AG10803 (cell line): Measurements from ENCODE around the gene ARG2.

Experiments
- DNase-seq: peaks from one replicate; pipeline ENCODE4 v3.0.0; 2010; ENCODE audit warnings: low read depth
- H3K4me3 ChIP-seq: 2 replicates; pipeline ENCODE4 v1.5.1; 2011; ENCODE audit warnings: mild to moderate bottlenecking, low read length, control low read depth
- TF ChIP-seq, protein P1 (sequence below): conservative IDR thresholded peaks from 2 replicates; pipeline ENCODE4 v1.5.1; 2011; ENCODE audit warnings: mild to moderate bottlenecking, low read length, control low read depth, inconsistent platforms

Gene ARG2

DNA sequence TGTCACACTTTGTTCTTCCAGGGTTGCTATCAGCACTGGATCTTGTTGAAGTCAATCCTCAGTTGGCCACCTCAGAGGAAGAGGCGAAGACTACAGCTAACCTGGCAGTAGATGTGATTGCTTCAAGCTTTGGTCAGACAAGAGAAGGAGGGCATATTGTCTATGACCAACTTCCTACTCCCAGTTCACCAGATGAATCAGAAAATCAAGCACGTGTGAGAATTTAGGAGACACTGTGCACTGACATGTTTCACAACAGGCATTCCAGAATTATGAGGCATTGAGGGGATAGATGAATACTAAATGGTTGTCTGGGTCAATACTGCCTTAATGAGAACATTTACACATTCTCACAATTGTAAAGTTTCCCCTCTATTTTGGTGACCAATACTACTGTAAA is 31.0 kb downstream of the ARG2 start:
- H3K4me3 ChIP-seq: no peak overlapping the region
- peak; percentile 88 for DNase-seq
- TF ChIP-seq, protein P1, sequence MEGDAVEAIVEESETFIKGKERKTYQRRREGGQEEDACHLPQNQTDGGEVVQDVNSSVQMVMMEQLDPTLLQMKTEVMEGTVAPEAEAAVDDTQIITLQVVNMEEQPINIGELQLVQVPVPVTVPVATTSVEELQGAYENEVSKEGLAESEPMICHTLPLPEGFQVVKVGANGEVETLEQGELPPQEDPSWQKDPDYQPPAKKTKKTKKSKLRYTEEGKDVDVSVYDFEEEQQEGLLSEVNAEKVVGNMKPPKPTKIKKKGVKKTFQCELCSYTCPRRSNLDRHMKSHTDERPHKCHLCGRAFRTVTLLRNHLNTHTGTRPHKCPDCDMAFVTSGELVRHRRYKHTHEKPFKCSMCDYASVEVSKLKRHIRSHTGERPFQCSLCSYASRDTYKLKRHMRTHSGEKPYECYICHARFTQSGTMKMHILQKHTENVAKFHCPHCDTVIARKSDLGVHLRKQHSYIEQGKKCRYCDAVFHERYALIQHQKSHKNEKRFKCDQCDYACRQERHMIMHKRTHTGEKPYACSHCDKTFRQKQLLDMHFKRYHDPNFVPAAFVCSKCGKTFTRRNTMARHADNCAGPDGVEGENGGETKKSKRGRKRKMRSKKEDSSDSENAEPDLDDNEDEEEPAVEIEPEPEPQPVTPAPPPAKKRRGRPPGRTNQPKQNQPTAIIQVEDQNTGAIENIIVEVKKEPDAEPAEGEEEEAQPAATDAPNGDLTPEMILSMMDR: no peak

GRCh38 chr14:67652189-67652588 is 32.5 kb downstream of the ARG2 start:
- no peak overlapping the region for H3K4me3 ChIP-seq
- no peak for DNase-seq
- TF ChIP-seq, protein P1: no peak

- no peak overlapping the region for H3K4me3 ChIP-seq
- TF ChIP-seq, protein P1: no peak
- peak; percentile 89 for DNase-seq
Measured at GRCh38 chr14:67653651-67654280, 34.0 kb downstream of the ARG2 start.

DNA sequence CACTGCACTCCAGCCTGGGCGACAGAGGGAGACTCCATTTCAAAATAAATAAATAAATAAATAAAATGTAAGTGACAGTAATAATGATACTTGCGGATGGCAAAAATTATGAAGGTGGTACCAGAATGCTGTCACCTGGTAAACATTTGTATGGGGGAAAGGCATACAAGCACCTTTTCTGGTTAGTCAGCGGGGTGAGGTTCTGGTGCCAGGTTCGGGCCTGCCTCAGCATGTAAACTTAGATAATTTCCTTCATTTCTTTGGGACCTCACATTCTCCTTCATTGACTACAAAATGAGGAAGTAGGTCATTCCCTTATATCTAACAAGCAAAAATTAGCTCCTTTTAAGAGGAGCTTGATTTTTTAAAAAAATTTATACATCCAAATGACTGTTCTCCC is 43.9 kb downstream of the ARG2 start:
- no peak for DNase-seq
- no peak overlapping the region for H3K4me3 ChIP-seq
- TF ChIP-seq, protein P1: no peak

GRCh38 chr14:67665868-67666267 is 46.1 kb downstream of the ARG2 start:
- TF ChIP-seq, protein P1: no peak
- H3K4me3 ChIP-seq: no peak overlapping the region
- DNase-seq: peak; percentile 76

DNA sequence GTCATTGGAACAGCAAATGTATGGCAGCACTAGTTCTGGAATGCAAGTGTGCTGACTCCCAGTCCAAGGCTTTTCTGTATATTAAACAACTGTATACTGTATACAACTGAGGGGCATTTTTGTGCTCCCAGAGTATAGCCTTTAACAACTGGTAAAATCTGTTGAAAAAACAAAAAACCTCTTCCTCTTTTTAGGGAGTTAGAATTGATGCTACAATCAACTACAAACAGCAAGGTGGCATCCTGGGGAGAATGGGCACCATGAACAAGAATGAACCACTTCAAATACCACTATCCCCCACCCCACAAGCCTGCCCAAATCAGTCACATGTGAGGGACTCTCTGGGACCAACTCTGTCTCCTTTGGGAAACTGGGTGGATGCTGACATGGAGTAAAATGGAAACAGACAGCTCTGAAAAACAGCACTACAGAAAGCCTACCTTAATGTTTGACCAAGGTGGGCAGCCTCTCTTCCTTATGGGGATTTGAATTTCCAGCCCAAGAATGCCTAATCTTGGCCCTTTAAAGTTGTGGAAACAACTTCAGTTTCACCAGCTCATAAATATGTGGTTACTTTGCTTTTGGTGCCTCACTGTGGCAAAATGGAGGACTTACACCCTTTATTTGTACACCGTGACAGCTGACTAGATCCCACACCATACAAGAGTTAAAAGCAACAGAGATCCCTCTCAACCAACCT is 47.2 kb downstream of the ARG2 start:
- H3K4me3 ChIP-seq: no peak overlapping the region
- TF ChIP-seq, protein P1: peak; percentile 74
- DNase-seq: peak; percentile 70

DNA sequence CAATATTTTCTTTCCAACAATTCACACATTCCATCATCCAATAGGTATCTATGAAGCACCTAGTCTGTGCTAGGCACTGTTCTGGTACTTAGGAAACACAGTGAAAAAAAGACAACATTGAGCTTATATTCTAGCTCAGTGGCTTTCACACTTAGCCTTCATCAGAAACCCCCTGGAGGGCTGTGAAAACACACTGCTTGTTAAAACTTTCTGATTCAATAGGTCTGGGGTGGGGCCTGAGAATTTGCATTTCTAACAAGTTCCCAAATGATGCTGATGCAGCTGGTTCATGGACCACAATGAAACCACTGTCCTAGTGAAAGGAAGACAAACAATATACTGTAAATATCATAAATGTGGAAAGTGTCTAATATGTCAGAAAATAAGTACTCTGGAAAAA is 48.8 kb downstream of the ARG2 start:
- no peak for DNase-seq
- TF ChIP-seq, protein P1: no peak
- no peak overlapping the region for H3K4me3 ChIP-seq
